Measurements from ENCODE around the gene YAP1. TPM values are rescaled to one million over a fixed set of nuclear protein-coding genes. Genes with fewer than 3 reads are reported as not detected.

Gene YAP1
- 122 TPM for polyA plus RNA-seq (2013, experiment 1 of 4)
- 122 TPM for polyA plus RNA-seq (2013, experiment 2 of 4)
- 90.4 TPM for polyA plus RNA-seq (2013, experiment 3 of 4)
- polyA plus RNA-seq (2013, experiment 4 of 4), result 102 TPM

DNA sequence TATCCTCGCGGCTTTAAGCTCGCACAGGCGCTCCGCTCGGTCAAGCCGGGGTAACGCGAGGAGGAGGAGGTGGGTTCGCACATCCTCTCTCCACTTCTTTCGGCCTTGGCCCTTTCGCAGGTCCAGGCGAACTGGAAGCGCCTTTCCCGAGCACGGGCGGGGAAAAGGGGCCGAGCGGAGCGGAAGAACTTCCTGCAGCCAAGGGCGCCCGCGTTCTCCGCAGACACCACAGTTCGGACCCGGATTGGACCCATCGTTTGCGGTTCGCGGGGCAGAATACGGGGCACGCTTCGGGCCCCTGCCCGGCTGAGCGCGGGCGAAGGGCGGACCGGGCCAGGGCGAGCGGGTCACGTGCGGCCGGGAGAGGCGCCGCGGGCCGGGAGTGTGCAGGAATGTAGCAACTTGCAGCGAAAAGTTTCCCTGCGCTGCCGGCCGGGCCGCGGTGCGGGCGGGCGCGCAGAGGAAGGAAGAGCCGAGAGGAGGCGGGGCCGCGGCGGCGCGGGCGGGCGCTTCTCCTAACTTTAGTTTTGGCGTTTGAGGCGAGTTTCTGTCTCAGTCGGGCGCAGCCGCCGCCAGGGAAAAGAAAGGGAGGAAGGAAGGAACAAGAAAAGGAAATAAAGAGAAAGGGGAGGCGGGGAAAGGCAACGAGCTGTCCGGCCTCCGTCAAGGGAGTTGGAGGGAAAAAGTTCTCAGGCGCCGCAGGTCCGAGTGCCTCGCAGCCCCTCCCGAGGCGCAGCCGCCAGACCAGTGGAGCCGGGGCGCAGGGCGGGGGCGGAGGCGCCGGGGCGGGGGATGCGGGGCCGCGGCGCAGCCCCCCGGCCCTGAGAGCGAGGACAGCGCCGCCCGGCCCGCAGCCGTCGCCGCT is at the start of gene YAP1:
Gene YAP1 (plus strand): TSS at position 552 of the 865 bp plus-strand sequence. CDS start 402 bp downstream, outside the sequence.
- 0% methylated on average over 104 of the region's 104 CpGs for WGBS, 2 experiments
- Histone ChIP-seq H3K4me1 (ENCODE audit: control insufficient read depth, insufficient read depth, low read length) (peaks cover 13% of the 10 kb centered on the region), H3K27ac (ENCODE audit: insufficient read depth, low read depth, low read length, poor library complexity, severe bottlenecking) (peak within 1 kb of the TSS; percentile 97)

GRCh38 chr11:102061276-102061675 is 49.0 kb upstream of the YAP1 start:
- 36 to 80% methylated on average over 1 to 2 of the region's 2 CpGs for WGBS, 2 experiments

More for the DNA sequence above, at the start of gene YAP1:
- no peaks in the 10 kb centered on the region for H3K9me3 ChIP-seq (ENCODE audit: control insufficient read depth, low read length)
- peaks cover 8% of the 10 kb centered on the region for H3K27me3 ChIP-seq (ENCODE audit: control insufficient read depth, insufficient read depth, low read length, poor library complexity, severe bottlenecking)
- H3K4me3 ChIP-seq (ENCODE audit: insufficient read depth, low read depth, low read length), result peak within 1 kb of the TSS; percentile 91
- no peaks in the 10 kb centered on the region for H3K36me3 ChIP-seq (ENCODE audit: control insufficient read depth, insufficient read depth, low read length)

DNA sequence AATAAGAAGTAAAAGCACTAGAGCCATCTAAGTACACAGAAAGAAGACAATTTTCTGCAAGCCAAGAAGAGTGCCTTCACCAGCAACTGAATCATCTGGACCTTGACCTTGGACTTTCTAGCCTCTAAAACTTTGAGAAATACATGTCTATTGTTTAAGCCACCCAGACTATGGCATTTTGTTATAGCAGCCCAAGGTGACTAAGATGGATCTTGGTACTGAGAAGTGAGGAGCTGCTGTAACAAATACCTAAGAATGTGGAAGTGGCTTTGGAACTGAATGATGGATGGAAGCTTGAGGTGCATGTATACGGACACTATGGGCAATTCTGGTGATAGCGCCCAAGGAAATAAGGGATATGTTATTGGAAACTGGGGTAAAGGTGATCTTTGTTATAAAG is 48.1 kb upstream of the YAP1 start:
- no peaks in the 10 kb centered on the region for H3K4me1 ChIP-seq (ENCODE audit: control insufficient read depth, insufficient read depth, low read length)
- no peaks in the 10 kb centered on the region for H3K9me3 ChIP-seq (ENCODE audit: control insufficient read depth, low read length)
- no peak overlapping the region for H3K4me3 ChIP-seq (ENCODE audit: insufficient read depth, low read depth, low read length)
- H3K36me3 ChIP-seq (ENCODE audit: control insufficient read depth, insufficient read depth, low read length), result no peaks in the 10 kb centered on the region
- no peak overlapping the region for H3K27ac ChIP-seq (ENCODE audit: insufficient read depth, low read depth, low read length, poor library complexity, severe bottlenecking)
- WGBS, 2 experiments, result 94 to 97% methylated on average over 2 of the region's 2 CpGs
- H3K27me3 ChIP-seq (ENCODE audit: control insufficient read depth, insufficient read depth, low read length, poor library complexity, severe bottlenecking), result no peaks in the 10 kb centered on the region

More at GRCh38 chr11:102061276-102061675, 49.0 kb upstream of the YAP1 start:
- Histone ChIP-seq H3K4me3 (ENCODE audit: insufficient read depth, low read depth, low read length) (no peak overlapping the region), H3K27me3 (ENCODE audit: control insufficient read depth, insufficient read depth, low read length, poor library complexity, severe bottlenecking) (no peaks in the 10 kb centered on the region), H3K27ac (ENCODE audit: insufficient read depth, low read depth, low read length, poor library complexity, severe bottlenecking) (no peak overlapping the region), H3K9me3 (ENCODE audit: control insufficient read depth, low read length) (no peaks in the 10 kb centered on the region), H3K4me1 (ENCODE audit: control insufficient read depth, insufficient read depth, low read length) (no peaks in the 10 kb centered on the region), H3K36me3 (ENCODE audit: control insufficient read depth, insufficient read depth, low read length) (no peaks in the 10 kb centered on the region)

DNA sequence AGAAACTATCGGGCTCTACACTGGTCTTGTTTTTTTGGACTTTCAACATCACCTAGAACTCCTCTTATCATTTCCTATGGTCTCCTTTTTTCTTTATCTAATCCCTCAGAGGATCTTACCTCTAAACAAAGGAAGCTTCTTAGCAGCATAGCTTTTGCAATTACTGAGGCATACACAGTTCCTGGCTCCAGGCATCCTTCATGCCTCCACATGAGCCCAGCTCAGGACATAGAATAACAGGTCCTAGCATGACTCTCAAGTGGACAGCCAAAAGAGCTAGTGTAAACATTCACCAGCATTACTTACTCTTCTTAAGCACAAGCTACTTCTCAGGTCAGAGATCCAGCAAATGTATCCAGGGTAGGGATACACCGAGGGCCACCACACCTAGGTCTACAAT is 45.9 kb upstream of the YAP1 start:
- no peaks in the 10 kb centered on the region for H3K27me3 ChIP-seq (ENCODE audit: control insufficient read depth, insufficient read depth, low read length, poor library complexity, severe bottlenecking)
- H3K9me3 ChIP-seq (ENCODE audit: control insufficient read depth, low read length), result no peaks in the 10 kb centered on the region
- WGBS, 2 experiments, result 92 to 96% methylated on average over 2 of the region's 2 CpGs
- no peaks in the 10 kb centered on the region for H3K36me3 ChIP-seq (ENCODE audit: control insufficient read depth, insufficient read depth, low read length)
- H3K4me3 ChIP-seq (ENCODE audit: insufficient read depth, low read depth, low read length), result no peak overlapping the region
- H3K27ac ChIP-seq (ENCODE audit: insufficient read depth, low read depth, low read length, poor library complexity, severe bottlenecking), result no peak overlapping the region
- H3K4me1 ChIP-seq (ENCODE audit: control insufficient read depth, insufficient read depth, low read length), result no peaks in the 10 kb centered on the region

DNA sequence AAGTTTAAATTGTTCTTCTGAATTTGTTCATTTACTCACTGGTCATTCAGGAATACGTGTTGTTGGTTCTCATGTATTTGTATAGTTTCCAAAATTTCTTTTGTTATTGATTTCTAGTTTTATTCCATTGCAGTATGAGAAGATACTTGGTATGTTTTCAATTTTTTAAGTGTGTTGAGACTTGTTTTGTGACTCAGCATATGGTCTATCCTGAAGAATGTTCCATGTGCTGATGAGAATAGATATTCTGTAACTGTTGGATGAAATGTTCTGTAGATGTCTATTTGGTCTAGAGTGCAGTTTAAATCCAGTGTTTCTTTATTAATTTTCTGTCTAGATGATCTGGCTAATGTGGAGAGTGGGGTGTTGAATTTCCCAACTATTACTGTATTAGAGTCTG is 39.5 kb upstream of the YAP1 start:
- H3K9me3 ChIP-seq (ENCODE audit: control insufficient read depth, low read length), result peaks cover 2% of the 10 kb centered on the region
- WGBS, 2 experiments, result 0% methylated on average over 1 of the region's 1 CpG
- H3K27me3 ChIP-seq (ENCODE audit: control insufficient read depth, insufficient read depth, low read length, poor library complexity, severe bottlenecking), result no peaks in the 10 kb centered on the region
- H3K4me3 ChIP-seq (ENCODE audit: insufficient read depth, low read depth, low read length), result no peak overlapping the region
- no peaks in the 10 kb centered on the region for H3K36me3 ChIP-seq (ENCODE audit: control insufficient read depth, insufficient read depth, low read length)
- no peaks in the 10 kb centered on the region for H3K4me1 ChIP-seq (ENCODE audit: control insufficient read depth, insufficient read depth, low read length)
- no peak overlapping the region for H3K27ac ChIP-seq (ENCODE audit: insufficient read depth, low read depth, low read length, poor library complexity, severe bottlenecking)

DNA sequence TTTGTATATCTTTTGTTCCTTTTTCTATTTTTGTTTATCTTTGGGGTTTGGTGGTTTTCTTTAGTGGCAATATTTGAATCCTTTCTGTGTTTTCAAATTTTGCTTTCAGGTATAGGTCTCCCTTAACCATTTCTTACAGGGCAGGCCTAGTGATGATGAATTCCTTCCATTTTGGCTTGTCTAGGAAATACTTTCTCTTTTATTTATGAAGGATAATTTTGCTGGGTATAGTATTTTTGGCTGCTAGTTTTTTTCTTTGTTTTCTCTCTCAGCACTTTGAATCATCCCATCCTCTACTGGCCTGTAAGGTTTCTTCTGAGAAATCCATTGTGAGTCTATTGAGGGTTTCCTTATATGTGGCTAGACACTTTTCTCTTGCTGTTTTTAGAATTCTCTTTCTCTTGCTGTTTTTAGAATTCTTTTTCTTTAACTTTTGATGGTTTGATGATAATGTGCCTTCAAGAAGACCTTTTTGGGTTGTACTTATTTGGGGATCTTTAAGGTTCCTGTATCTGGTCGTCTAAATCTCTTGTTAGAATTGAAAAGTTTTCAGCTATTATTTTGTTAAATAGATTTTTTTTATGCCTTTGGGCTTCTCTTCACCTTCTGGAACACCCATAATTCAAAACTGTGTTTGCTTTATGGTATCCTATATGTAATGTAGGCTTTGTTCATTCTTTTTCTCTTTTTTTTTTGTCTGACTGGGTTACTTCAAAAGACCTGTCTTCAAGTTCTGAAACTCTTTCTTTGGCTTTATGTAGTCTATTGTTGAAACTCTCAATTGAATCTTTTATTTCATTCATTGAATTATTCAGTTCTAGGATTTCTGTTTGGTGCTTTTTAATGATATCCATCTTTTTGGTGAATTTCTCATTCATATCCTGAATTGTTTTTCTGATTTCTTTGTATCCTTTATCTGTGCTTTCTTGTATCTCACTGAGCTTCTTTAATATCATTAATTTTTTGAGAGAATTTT is 38.5 kb upstream of the YAP1 start:
- Histone ChIP-seq H3K27ac (ENCODE audit: insufficient read depth, low read depth, low read length, poor library complexity, severe bottlenecking) (no peak overlapping the region), H3K4me3 (ENCODE audit: insufficient read depth, low read depth, low read length) (no peak overlapping the region), H3K4me1 (ENCODE audit: control insufficient read depth, insufficient read depth, low read length) (no peaks in the 10 kb centered on the region), H3K27me3 (ENCODE audit: control insufficient read depth, insufficient read depth, low read length, poor library complexity, severe bottlenecking) (no peaks in the 10 kb centered on the region), H3K36me3 (ENCODE audit: control insufficient read depth, insufficient read depth, low read length) (no peaks in the 10 kb centered on the region), H3K9me3 (ENCODE audit: control insufficient read depth, low read length) (peaks cover 2% of the 10 kb centered on the region)
- 94% methylated on average over 1 of the region's 1 CpG; no CpG with 5 or more reads in 1 of the 2 experiments for WGBS, 2 experiments

DNA sequence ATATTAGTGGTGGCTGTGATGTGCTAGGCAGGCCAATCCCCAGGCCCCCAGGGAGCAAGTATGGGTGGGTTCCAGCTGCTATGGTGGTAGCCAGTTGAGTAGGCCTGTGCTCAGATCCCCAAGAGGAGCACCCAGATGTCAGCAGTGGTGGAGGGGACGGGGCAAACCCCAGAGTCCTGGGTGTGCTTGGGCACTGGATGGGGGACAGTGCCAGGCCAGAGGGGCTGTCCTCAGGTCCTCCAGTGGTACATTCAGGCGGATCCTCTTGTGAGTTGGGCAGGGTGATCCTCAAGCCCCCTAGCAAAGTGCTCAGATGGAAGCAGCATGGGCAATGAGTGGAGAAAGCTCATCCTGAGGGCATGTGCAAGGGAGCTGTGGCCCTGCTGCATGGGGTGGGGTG is 37.0 kb upstream of the YAP1 start:
- H3K27ac ChIP-seq (ENCODE audit: insufficient read depth, low read depth, low read length, poor library complexity, severe bottlenecking), result no peak overlapping the region
- H3K36me3 ChIP-seq (ENCODE audit: control insufficient read depth, insufficient read depth, low read length), result no peaks in the 10 kb centered on the region
- H3K4me3 ChIP-seq (ENCODE audit: insufficient read depth, low read depth, low read length), result no peak overlapping the region
- 89 to 96% methylated on average over 2 of the region's 2 CpGs for WGBS, 2 experiments
- H3K4me1 ChIP-seq (ENCODE audit: control insufficient read depth, insufficient read depth, low read length), result no peaks in the 10 kb centered on the region
- H3K27me3 ChIP-seq (ENCODE audit: control insufficient read depth, insufficient read depth, low read length, poor library complexity, severe bottlenecking), result no peaks in the 10 kb centered on the region
- peaks cover 2% of the 10 kb centered on the region for H3K9me3 ChIP-seq (ENCODE audit: control insufficient read depth, low read length)

- Histone ChIP-seq H3K36me3 (ENCODE audit: control insufficient read depth, insufficient read depth, low read length) (no peaks in the 10 kb centered on the region), H3K4me3 (ENCODE audit: insufficient read depth, low read depth, low read length) (no peak overlapping the region), H3K4me1 (ENCODE audit: control insufficient read depth, insufficient read depth, low read length) (no peaks in the 10 kb centered on the region), H3K9me3 (ENCODE audit: control insufficient read depth, low read length) (peaks cover 2% of the 10 kb centered on the region), H3K27ac (ENCODE audit: insufficient read depth, low read depth, low read length, poor library complexity, severe bottlenecking) (no peak overlapping the region), H3K27me3 (ENCODE audit: control insufficient read depth, insufficient read depth, low read length, poor library complexity, severe bottlenecking) (no peaks in the 10 kb centered on the region)
These were observed 30.6 kb upstream of the YAP1 start for GRCh38 chr11:102079625-102080024.

GRCh38 chr11:102081313-102081712 is 28.9 kb upstream of the YAP1 start:
- no peak overlapping the region for H3K4me3 ChIP-seq (ENCODE audit: insufficient read depth, low read depth, low read length)
- no peaks in the 10 kb centered on the region for H3K36me3 ChIP-seq (ENCODE audit: control insufficient read depth, insufficient read depth, low read length)
- no peaks in the 10 kb centered on the region for H3K27me3 ChIP-seq (ENCODE audit: control insufficient read depth, insufficient read depth, low read length, poor library complexity, severe bottlenecking)
- WGBS, 2 experiments, result 94 to 96% methylated on average over 7 of the region's 7 CpGs
- H3K9me3 ChIP-seq (ENCODE audit: control insufficient read depth, low read length), result no peaks in the 10 kb centered on the region
- H3K27ac ChIP-seq (ENCODE audit: insufficient read depth, low read depth, low read length, poor library complexity, severe bottlenecking), result no peak overlapping the region
- no peaks in the 10 kb centered on the region for H3K4me1 ChIP-seq (ENCODE audit: control insufficient read depth, insufficient read depth, low read length)
